HG03432 (cell line): ENCODE data around the gene ZAP70.
A peak's percentile ranks its signal among the peaks of the same experiment; 100 is the strongest.

Source experiments
- ATAC-seq: cut with Tn5 transposase; IDR thresholded peaks from one replicate; pipeline ENCODE4 v1.9.1; 2021; ENCODE audit warnings: mild to moderate bottlenecking, moderate library complexity; ENCODE audit not compliant: unreplicated experiment

Gene ZAP70

DNA sequence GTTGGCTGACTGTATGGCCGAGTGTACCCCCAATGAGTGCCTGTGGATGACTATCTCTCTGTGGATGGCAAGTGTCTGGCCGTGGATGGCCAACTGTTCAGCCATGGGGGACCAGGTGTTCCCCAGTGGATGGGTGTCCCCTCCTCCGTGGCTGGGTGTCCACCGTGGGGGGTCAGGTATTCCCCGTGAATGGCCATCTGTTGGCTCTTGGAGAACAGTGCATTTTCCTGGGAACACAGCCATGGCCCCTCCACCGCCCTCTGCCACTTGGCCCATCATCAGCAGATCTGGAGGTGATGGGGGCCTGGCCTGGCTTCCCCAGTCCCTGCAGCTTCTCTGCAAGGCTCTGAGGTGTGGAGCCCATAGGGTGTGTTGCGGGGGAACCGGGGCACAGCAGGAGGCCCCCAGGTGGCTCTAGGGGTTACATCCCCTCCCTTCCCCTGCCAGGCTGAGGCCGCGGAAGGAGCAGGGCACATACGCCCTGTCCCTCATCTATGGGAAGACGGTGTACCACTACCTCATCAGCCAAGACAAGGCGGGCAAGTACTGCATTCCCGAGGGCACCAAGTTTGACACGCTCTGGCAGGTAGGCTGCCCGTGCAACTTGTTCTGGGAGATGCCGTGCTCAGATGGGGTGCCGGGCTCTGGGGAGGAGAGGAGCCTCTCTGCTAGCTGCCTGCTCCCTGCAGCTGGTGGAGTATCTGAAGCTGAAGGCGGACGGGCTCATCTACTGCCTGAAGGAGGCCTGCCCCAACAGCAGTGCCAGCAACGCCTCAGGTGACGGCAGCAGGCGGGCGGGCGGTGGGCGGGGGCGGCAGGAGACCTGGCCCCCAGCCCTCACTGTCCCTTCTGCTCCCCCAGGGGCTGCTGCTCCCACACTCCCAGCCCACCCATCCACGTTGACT, 19.3 kb downstream of the ZAP70 start:
- ATAC-seq: no peak

DNA sequence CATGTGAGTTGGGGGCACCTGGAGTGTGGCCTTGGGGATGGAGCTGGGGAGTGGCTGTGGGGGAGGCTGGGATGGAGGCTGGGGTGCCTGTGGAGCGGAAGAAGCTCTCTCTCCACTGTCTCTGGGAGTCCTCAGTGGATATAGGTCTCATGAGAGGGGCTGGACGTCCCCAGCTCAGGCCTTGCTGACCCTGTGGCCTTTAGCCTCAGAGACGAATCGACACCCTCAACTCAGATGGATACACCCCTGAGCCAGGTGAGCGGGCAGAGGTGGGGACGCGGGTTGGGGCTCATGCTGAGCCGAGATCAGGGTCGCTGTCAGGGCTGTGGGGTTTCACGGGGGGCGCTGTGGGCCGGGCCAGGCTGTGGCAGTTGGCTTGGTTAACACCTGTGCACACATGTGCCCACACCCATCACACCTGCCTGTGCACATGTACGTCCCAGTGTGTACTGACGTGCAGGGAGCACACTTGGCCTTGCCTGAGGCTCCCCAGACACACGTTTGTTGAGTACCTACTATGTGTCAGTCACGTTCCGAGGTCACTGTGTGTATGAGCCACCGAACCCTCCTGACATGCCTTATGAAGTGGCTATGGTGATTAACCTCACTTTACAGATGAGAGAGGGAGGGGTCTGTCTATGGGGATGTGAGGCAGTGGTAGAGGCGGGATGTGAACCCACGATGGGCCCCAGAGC, 20.1 kb downstream of the ZAP70 start:
- ATAC-seq: no peak

GRCh38 chr2:97734061-97735051, 21.0 kb downstream of the ZAP70 start:
- ATAC-seq: no peak

DNA sequence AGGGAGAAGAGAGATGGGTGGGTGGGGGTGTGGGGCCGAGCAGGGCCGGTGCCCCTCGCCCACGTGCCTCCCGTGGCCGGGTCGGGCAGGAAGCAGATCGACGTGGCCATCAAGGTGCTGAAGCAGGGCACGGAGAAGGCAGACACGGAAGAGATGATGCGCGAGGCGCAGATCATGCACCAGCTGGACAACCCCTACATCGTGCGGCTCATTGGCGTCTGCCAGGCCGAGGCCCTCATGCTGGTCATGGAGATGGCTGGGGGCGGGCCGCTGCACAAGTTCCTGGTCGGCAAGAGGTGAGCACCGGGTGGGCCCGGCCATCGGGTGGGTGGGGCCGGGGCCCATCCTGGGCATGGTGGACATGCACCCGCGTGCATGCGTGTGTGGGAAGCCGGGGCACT, 21.8 kb downstream of the ZAP70 start:
- no peak for ATAC-seq

GRCh38 chr2:97736185-97736584, 22.8 kb downstream of the ZAP70 start:
- no peak for ATAC-seq

- ATAC-seq: no peak
These were observed 23.4 kb downstream of the ZAP70 start for GRCh38 chr2:97736608-97737330.

- no peak for ATAC-seq
These were observed 24.2 kb downstream of the ZAP70 start for GRCh38 chr2:97737421-97738178.

DNA sequence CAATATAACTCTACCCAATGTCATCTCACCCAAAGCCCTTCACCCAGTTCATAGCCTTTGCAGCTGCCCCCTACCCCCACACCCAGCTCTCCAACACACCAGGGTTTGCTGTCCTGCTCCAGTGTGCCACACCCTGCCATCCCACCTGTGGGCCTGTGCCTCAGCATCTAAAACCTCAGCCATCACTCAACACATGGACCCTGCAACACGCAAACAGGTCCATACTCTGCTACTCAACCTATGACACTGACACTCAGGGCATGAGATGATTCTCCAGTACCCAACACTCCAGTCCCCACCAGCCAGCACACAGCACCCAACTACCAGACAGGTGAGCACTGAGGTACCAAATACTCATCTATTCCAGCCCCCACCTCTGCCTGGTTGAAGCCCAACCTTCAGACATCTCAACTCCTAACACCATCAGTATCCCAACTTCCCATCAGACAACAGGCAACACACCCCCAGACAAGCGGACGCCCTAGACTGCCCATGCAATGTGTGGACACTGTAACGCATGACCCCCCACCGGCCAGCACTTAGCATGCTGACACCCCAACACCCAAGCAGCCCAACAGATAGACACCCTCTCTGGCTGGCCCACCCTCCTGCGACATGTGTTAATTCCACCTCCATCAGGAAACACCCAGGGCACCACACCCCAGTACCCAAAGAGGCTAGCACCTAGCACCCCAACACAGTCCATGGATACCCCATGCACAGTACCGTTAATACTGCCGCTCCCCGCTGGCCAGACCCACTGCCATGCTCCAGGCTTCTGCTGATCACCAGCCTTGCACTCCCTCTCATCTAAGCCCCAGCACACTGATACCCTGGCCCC, 25.0 kb downstream of the ZAP70 start:
- ATAC-seq: no peak

DNA sequence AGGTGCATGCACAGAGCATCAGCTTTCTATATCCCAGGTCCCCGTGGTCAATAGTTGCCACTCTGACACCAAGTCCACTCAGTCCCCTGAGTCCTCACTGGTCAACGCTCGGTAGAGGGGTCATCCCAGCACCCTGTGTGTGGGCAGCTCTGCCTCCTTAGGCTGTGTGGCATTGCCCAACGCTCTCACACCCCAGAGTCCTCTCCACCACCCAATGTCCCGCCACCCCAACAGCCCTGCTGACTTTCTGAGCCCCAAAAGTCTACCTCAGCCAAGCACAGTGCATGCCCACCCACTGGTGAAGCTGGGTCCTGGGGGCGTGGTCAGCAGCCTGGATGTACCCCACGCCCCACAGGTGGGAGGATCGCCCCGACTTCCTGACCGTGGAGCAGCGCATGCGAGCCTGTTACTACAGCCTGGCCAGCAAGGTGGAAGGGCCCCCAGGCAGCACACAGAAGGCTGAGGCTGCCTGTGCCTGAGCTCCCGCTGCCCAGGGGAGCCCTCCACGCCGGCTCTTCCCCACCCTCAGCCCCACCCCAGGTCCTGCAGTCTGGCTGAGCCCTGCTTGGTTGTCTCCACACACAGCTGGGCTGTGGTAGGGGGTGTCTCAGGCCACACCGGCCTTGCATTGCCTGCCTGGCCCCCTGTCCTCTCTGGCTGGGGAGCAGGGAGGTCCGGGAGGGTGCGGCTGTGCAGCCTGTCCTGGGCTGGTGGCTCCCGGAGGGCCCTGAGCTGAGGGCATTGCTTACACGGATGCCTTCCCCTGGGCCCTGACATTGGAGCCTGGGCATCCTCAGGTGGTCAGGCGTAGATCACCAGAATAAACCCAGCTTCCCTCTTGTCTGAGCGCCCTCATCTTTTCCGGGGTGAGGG, 25.9 kb downstream of the ZAP70 start:
- ATAC-seq: no peak

DNA sequence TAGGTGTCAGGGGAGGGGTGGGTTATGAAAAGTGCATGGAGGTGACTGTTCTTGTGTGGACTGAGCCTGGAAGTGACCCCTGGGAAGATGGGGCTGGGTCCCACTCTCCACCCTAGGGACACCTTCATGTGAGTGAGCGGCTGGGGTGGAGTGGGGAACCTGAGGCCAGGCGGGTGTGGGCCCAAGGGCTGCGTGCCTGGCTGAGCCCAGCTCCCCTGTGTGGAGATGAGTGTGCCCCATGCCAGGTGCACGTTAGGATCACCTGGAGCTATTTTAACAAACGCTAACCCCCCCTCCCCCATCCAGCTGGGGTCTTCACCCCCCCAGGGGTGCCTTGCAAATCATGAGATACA, 26.5 kb downstream of the ZAP70 start:
- no peak for ATAC-seq

DNA sequence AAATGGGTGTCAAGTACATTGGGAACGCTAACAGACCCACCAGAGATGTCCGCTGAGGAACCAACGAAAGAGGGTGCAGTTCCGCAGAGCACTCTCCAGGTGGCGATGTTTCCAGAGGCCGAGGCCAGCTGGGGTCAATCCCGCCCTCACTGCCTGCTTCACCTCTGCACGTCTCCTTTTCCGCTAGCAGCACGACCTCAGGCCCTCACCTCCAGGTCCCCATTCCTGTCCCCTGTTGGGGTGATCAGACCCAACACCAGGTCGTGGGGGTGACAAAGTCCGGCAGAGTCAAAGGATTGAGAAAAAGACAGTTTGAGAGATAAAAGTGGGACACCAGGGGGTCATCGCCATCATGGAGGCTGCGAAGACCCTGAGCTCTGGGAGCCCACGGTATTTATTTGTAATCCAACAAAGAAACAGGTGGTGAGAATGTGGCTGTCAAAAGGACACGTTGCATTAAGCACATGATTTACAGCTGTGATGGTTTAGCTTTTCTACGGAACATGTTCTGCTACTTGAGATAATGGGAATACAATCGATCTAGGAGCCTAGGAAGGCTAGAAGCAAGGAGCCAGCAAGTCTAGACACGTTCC, 27.3 kb downstream of the ZAP70 start:
- ATAC-seq: no peak

- ATAC-seq: no peak
These were observed 27.9 kb downstream of the ZAP70 start for GRCh38 chr2:97741251-97741650.

DNA sequence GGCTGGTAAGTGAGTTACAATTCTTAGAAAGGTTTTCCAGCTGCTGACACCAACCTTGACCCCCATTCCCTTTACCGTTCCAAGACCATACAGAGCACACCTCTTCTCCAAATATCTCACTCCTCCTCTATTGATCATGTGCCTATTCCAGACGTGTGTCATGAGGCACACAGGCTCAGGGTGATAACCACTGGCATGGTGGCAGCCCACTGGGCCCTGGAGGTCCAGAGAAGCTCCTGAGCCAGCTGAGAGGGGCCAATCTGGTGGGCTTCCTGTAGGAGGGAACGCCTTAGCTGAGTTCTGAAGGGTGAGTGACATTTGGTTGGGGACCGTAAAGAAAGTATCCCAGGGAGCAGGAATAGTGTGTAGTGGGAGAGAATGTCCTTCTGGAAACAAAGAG, 28.3 kb downstream of the ZAP70 start:
- no peak for ATAC-seq

- no peak for ATAC-seq
These were observed 29.0 kb downstream of the ZAP70 start for GRCh38 chr2:97742381-97742847.

- ATAC-seq: no peak
These were observed 30.5 kb downstream of the ZAP70 start for GRCh38 chr2:97743913-97744312.

GRCh38 chr2:97745474-97746174, 32.2 kb downstream of the ZAP70 start:
- ATAC-seq: peak; percentile 66

GRCh38 chr2:97747285-97747684, 33.9 kb downstream of the ZAP70 start:
- ATAC-seq: no peak
